GM18858 (cell line): ENCODE measurements around the gene HTRA1.

ENCODE experiments used
- ATAC-seq: cut with Tn5 transposase; IDR thresholded peaks from one replicate; pipeline ENCODE4 v1.9.1; 2021; ENCODE audit not compliant: unreplicated experiment

HTRA1 gene

DNA sequence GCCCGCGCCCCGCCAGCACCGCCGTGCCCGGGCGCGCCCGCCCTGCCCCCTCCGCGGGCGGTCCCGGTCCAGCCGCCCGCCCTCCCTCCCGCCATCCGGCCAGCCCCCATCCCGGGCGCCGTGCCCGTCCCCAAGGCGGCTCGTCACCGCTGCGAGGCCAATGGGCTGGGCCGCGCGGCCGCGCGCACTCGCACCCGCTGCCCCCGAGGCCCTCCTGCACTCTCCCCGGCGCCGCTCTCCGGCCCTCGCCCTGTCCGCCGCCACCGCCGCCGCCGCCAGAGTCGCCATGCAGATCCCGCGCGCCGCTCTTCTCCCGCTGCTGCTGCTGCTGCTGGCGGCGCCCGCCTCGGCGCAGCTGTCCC is at the start of gene HTRA1:
TSS of gene HTRA1 (plus strand) at position 187 of the 362 bp plus-strand sequence. CDS start at position 287, 100 bp downstream.
- no peak for ATAC-seq

DNA sequence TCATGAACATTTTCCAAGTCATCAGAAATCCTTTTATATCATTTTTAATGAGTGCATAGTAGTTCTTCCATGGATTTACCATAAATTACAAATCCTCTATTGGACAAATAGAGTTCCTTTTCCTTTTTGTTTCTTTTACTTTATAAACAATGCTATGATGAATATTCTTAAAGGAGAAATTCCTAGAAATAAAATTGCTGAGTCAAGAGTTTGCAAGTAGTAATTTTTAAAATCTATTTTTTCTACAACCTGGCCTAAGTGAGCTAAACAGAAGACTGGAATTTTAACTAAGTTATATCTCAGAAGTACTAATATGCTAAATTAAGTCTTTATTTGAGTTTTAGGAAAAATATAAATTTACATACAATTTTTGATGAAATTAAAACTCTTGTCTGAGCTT is 48.0 kb upstream of the HTRA1 start:
- no peak for ATAC-seq

- ATAC-seq, result no peak
Measured at GRCh38 chr10:122417667-122418066, 43.7 kb upstream of the HTRA1 start.

- no peak for ATAC-seq
Measured at GRCh38 chr10:122419016-122419415, 42.3 kb upstream of the HTRA1 start.

- no peak for ATAC-seq
Measured at GRCh38 chr10:122419876-122420623, 41.3 kb upstream of the HTRA1 start.

DNA sequence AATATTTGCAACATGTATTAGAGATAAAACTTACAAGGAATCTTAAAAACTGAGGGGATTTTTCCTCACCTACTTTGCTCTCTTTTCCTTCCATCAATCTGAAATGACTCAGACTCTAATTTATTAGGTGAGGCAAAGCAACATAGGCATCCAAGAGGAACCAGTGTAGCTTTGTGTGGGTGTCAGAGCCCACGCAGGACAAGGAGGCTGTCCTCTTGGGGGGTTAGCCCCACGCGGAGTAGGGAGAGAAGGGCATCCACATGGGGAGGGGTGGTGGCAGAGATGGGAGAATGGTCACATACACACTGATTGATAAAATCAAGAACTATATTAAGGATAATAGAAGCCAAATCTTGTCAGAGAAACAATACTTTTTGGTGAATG is 40.7 kb upstream of the HTRA1 start:
- no peak for ATAC-seq

- no peak for ATAC-seq
Measured at GRCh38 chr10:122421054-122421625, 40.2 kb upstream of the HTRA1 start.

- ATAC-seq, result no peak
Measured at GRCh38 chr10:122421742-122422141, 39.6 kb upstream of the HTRA1 start.

DNA sequence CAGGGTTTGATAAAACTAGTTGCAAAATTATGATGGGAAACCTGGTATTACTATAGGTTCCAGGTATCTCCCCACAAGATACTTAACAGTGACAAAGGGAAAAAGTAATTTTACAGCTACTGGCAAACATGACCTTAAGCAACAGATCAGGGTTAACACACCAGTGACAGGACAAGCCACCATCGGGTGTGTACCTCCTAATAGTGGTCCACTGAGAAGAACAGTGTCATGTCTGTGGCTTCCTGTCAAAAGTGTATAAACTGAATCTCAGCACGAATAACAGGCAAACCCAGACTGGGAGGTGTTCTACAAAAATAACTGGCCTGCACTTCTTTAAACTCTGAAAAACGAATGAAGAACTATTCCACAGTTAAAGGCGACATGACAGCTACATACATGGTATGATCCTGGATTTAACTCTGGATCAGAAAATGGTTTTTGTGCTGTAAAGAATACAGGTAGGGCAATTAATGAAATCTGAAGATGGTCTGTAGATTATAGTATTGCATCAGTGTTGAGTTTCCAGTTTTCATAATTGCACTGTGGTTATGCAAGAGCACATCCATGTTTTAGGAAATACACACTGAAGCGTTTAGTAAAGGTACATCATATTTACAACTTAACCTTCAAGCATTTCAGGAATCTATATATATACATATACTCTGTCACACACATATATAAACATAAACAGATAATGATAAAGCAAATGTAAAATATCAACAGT is 38.9 kb upstream of the HTRA1 start:
- no peak for ATAC-seq

GRCh38 chr10:122424059-122424458 is 37.3 kb upstream of the HTRA1 start:
- no peak for ATAC-seq

GRCh38 chr10:122426829-122427228 is 34.5 kb upstream of the HTRA1 start:
- ATAC-seq, result no peak

DNA sequence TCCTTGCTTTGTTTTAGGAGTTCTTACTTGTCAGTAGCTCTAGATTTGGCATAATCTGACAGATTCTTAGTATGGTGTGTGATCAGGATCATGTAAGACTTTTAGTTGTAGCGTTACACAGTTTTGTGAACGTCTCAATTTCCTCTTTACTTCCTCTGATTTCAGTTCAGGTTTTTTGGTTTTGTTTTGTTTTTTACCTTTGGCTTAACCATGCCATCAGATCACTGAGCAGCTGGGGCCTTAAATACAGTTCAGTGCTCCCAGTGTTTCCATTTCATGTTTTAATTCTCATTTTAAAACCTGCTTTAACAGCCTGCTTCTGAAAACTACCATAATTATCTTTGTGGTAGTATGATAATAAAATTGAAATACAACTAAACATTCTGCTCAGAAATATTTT is 34.1 kb upstream of the HTRA1 start:
- ATAC-seq, result no peak

DNA sequence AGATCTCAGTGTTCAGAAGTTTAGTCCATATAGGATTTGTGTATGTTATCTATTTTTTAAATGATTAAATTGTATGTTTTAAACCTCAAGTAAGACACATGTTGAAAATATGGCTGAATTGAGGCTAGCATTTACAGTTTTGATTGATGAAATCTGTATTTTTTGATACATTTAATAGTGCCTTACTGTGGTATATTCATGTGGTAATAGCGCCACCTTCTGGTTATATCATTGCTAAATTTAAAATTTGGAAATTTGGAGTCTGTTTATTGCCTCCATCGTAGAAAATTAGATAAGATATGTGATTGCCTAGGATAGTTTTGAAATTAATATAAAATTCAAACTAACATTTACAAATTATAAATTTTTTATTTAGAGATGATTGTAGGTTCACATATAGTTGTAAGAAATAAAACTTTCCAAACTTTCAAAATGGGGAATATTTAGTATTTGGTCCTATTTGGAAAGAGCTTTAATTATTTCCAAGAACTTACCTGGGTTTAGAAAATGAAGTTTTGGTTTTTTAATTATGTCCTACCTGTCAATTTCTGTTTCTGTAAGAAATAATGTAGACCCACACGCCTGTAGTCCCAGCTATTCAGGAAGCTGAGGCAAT is 26.0 kb upstream of the HTRA1 start:
- no peak for ATAC-seq

DNA sequence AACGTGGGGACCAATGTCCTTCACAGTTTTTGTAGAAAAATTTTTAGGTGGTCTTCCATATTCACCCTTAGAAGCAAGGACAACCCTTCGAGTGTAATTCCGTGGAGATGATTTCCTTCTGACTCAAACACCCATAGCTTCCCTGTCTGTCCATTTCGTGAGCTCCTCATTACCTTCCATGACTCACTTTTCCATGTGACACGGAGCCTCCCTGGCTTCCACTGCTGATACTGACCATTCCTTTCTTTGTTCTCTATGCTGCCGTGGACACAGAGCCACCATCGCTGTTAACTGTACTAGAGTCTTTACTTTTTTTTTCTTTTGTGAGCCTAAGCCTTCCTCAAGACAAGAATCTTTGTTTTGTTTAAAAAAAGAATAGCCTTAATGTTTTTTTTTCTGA is 19.4 kb upstream of the HTRA1 start:
- no peak for ATAC-seq

GRCh38 chr10:122445469-122445868 is 15.9 kb upstream of the HTRA1 start:
- no peak for ATAC-seq

DNA sequence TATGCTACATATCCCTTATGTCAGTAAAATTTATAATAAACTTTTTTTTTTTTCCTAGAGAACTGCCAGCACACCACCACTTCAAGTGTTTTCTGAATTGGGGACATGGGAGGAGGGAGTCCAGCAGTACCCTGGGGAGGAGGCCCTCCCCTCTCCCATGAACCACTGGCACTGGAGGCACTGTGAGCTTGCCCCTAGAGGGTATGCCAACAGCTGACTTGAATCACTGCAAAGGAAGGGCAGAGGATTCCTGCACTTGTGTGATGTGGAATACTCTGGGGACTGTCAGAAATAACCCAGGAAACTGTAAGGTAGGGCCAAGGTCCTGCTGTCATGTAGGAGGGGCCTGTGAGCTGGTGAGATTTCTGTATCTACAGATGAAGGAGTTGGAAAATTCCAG is 15.4 kb upstream of the HTRA1 start:
- ATAC-seq, result no peak

- ATAC-seq, result no peak
Measured at GRCh38 chr10:122446668-122447423, 14.5 kb upstream of the HTRA1 start.

DNA sequence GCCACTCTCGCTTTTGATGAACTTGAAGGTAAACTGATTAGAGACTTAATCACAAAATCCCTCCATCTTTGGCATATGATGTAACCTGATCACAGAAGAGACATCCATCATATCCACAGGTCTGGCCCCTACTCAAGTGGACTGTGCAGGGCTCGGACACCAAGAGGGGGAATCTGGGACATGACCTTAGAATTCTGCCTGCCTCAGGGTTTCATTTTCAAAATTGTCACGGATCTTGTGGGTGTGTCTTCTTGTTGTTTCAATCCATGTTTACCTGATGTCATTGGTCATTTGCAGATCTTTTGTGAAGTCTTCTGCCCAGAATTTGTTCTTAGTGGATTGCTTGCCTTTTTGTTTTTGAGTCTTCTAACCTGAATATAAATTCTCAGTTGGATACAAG is 12.8 kb upstream of the HTRA1 start:
- ATAC-seq, result no peak

DNA sequence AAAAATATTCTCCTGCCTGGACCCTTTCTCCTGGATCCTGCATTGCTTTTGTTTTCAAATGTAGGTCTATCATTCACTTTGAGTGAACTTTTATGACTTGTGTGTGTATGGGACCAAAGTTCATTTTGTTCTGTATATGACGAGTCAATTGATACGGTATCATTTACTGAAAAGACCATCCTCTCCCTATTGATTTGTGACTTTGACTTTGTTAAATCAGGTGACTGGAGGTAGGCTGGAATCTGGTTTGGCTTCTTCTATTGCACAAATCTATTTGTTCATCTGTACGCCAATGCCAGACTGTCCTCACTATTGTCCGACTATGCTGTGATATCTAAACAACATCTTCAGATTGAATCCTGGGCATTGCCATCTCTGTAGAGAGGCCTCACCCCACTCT is 12.2 kb upstream of the HTRA1 start:
- no peak for ATAC-seq

DNA sequence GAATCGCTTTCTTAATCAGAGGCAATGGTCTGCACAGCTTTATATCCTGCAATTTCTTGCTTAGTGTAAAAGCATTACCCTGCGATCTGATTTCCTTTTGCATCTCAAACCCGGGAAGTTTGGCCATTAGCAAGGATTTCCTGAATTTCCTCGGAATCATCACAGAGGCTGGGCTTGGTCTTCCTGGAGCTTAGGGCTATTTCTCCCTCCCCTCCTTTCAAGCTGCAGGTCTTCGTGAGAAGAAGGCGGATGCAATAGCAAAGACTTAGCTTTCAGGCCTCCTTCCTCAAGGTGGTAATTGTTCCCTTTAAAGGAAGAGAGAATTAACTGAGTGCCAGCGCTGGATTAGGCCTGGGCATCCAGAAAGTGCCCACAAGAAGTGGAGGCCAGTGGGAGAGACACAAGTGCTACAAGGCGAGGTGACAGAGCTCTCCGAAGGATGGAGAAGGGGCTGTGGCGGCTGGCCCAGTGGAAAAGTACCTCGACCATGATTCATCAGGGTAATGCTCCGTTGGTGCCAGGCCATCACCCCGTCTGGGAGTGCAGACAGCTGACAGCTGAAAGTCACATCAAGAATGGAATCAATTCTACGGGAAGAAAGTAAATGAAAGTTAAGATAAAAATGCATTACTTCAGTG is 10.9 kb upstream of the HTRA1 start:
- no peak for ATAC-seq

DNA sequence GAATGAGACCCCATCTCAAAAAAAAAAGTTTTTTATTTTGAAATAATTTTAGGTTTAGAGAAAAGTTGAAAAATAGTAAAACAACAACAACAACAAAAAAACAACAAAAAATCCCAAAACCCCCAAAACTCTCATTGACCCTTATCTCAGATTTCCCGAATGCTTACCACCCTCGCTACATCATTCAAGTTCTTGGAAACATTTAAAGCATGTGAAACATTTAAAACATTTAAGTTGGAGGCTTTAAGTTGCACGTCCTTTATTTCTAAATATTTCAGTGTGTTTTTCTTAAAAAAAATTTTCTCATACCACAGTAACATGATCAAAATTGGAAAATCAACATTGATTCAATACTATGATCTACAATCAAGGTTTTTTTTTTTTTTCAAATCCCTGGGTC is 7.3 kb upstream of the HTRA1 start:
- no peak for ATAC-seq
